ENCODE data around the gene LCN2. TPM values are rescaled to one million over a fixed set of nuclear protein-coding genes. Genes with fewer than 3 reads are reported as not detected.
A peak's percentile ranks its signal among the peaks of the same experiment; 100 is the strongest.

The LCN2 gene
- total and polyA plus RNA-seq, 2 experiments from 2014 or later: 2.0 TPM; not detected in 1

- no peak overlapping the region for H3K4me3 Mint-ChIP-seq
- H3F3A ChIP-seq (replicated peaks; ENCODE audit: low read depth): 0 out of 2 replicates have a peak, but pooled peaks cover 3% of the 10 kb centered on the region
Observed at GRCh38 chr9:128188209-128188608, 39.0 kb downstream of the LCN2 start.

GRCh38 chr9:128190013-128190412, 40.8 kb downstream of the LCN2 start:
- Histone ChIP-seq H3F3A (replicated peaks; ENCODE audit: low read depth) (no peaks in the 10 kb centered on the region), H2AFZ (no peak overlapping the region), H3K4me1 (ENCODE audit: insufficient read depth) (no peaks in the 10 kb centered on the region), H3K36me3 (ENCODE audit: insufficient read depth) (0 out of 2 replicates have a peak, but pooled peaks cover 6% of the 10 kb centered on the region), H4K20me1 (replicated peaks; ENCODE audit: insufficient read depth) (peaks cover 3% of the 10 kb centered on the region; the same call in 1 of the 2 replicates), H3K79me2 (replicated peaks; ENCODE audit: insufficient read depth) (no peaks in the 10 kb centered on the region), H3K9me2 (ENCODE audit: insufficient read depth) (no peaks in the 10 kb centered on the region), H3K4me2 (no peak overlapping the region), H3K4me3 (peak overlapping the region; percentile 90; the same call in 1 of the 2 replicates), H3K27ac (ENCODE audit: low read depth) (no peak overlapping the region), H3K27me3 (ENCODE audit: insufficient read depth) (peaks cover 6% of the 10 kb centered on the region; the same call in 1 of the 2 replicates)
- DNase-seq (ENCODE audit: low spot score) (no peak), ATAC-seq (no peak)
- Mint-ChIP-seq H3K9me3 (no peaks in the 10 kb centered on the region), H3K27ac (no peak overlapping the region), H3K4me1 (peaks cover 6% of the 10 kb centered on the region), H3K27me3 (ENCODE audit: insufficient read depth, low read depth, poor library complexity) (peaks cover 20% of the 10 kb centered on the region), H3K36me3 (ENCODE audit: low read depth) (peaks cover 35% of the 10 kb centered on the region), H3K4me3 (peak overlapping the region; percentile 98)
- TF ChIP-seq POLR2AphosphoS5 (IDR thresholded peaks at IDR 0.05; ENCODE audit: low read depth) (no peak), ZNF462 (CRISPR knock-in tag; IDR thresholded peaks at IDR 0.05) (no peak), ZNF331 (CRISPR knock-in tag; IDR thresholded peaks at IDR 0.05; ENCODE audit: low read depth) (no peak), EZH2 (IDR thresholded peaks at IDR 0.05; ENCODE audit: low read depth, unreplicated experiment) (no peak), JUNB (IDR thresholded peaks at IDR 0.05; ENCODE audit: unreplicated experiment) (no peak), ETS1 (IDR thresholded peaks at IDR 0.05) (no peak), NANOG (IDR thresholded peaks at IDR 0.05; ENCODE audit: borderline replicate concordance) (no peak), EZH2phosphoT487 (IDR thresholded peaks at IDR 0.05; ENCODE audit: unreplicated experiment) (no peak)

More at GRCh38 chr9:128188209-128188608, 39.0 kb downstream of the LCN2 start:
- 0 out of 2 replicates have a peak, but pooled peaks cover 6% of the 10 kb centered on the region for H3K36me3 ChIP-seq (ENCODE audit: insufficient read depth)
- peaks cover 43% of the 10 kb centered on the region for H3K36me3 Mint-ChIP-seq (ENCODE audit: low read depth)
- TF ChIP-seq ZNF114 (CRISPR knock-in tag; IDR thresholded peaks at IDR 0.05) (no peak), STAT1 (IDR thresholded peaks at IDR 0.05; ENCODE audit: unreplicated experiment) (no peak), NANOG (IDR thresholded peaks at IDR 0.05; ENCODE audit: borderline replicate concordance) (no peak)
- no peaks in the 10 kb centered on the region for H3K27me3 ChIP-seq (ENCODE audit: insufficient read depth)
- H3K4me3 ChIP-seq: no peak overlapping the region
- no peak overlapping the region for H3K4me2 ChIP-seq
- H3K4me1 Mint-ChIP-seq: peaks cover 6% of the 10 kb centered on the region
- no peaks in the 10 kb centered on the region for H3K4me1 ChIP-seq (ENCODE audit: insufficient read depth)
- no peak overlapping the region for H3K27ac Mint-ChIP-seq
- H3K27me3 Mint-ChIP-seq (ENCODE audit: insufficient read depth, low read depth, poor library complexity): peaks cover 14% of the 10 kb centered on the region
- no peaks in the 10 kb centered on the region for H3K79me2 ChIP-seq (replicated peaks; ENCODE audit: insufficient read depth)
- peaks cover 3% of the 10 kb centered on the region; the same call in 1 of the 2 replicates for H4K20me1 ChIP-seq (replicated peaks; ENCODE audit: insufficient read depth)
- no peak overlapping the region for H2AFZ ChIP-seq
- DNase-seq (ENCODE audit: low spot score) (no peak), ATAC-seq (no peak)
- H3K9me2 ChIP-seq (ENCODE audit: insufficient read depth): no peaks in the 10 kb centered on the region
- no peak overlapping the region for H3K27ac ChIP-seq (ENCODE audit: low read depth)
- H3K9me3 Mint-ChIP-seq: no peaks in the 10 kb centered on the region

Data from GM23338 (cell line).